HG03139 (cell line): ENCODE measurements around the gene SLC40A1.

Experiments used
- ATAC-seq: cut with Tn5 transposase; IDR thresholded peaks from one replicate; pipeline ENCODE4 v1.9.1; 2021; ENCODE audit not compliant: unreplicated experiment

SLC40A1 gene

DNA sequence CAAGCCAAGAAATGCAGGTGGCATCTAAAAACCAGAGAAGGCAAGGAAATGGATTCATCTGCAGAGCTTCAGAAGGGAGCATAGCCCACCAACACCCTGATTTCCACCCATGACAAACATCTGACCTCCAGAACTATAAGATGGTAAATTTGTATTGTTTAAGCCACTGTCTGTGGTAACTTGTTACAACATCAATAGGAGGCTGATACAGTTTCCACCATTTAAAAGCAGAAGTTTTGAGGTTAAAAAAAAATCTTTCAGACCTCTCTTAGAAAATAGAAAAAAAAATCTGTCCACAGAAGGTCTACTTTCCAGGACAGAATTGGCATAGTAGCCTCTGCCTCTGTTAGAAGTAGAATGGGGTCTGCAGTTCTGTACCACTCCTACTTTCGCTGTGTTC is 37.2 kb downstream of the SLC40A1 start:
- no peak for ATAC-seq

DNA sequence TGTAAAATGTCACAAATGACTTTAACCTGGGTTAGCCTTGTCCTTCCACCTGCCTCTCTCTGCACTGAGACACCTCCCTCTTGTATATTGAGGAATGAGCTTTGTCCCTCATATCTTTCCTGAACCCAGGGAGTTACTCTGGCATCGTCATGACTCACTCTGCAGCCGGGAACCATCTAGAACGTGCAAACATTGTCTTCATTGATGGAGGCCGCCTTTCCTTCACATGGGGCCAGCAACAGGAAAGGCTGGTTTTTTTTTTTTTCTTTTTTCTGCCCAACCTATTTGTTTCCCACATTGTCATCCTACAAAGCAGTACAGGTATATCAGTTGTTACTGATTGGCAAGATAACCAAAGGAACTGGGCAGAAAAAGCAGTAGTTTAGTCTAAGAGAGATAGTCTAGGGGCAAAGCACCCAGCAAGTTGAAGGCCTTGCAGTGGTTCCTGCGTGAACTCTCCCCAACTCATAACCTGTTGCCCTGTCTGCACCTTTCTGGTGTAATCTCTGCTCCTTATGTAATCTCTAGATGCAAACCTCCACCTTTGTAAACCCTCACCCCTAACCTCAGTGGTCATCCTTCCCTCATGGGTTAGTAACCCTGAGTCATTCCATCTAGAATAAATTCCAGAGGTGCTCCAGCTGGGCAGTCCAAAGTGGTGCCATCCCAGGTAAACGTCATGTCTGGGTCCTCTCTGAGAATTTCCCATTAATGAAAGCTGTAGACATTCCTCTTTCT is 38.3 kb downstream of the SLC40A1 start:
- ATAC-seq, result no peak

DNA sequence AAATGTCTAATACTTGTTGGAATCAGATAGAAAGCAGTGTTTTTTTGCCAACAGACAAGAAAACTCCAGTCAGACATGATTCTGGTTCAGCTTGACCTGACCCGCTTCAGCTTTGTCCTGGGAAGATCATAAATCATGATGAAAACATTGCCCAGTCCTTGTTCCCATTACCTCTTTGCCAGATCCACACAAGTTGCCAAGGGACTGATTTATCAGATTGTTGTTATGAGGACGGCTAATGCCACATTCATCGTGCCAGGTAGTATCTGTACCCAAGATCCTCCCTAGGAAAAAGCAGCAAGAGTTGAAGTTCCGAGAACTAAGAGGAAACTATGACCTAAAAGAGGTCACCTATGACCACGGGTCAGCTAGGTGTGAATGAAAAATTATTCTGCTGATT is 39.0 kb downstream of the SLC40A1 start:
- no peak for ATAC-seq

DNA sequence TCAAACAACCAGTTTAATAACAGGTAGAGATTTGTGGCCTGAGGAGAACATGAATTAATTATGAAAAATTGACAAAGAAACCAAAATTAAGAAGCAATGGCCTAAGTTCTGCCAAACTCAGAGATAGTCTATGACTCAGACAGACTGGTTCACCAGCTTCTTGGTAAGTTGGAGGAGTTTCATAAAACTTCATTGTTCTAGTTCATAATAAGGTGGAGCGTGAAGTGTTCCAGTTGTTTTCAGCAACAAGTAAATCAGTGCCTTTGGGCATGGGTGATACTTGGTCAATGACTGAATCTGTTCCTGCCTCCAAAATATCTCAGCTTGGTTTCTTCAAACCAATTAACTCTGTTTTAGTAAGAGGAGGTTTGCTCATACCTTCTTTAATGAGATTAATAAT is 40.0 kb downstream of the SLC40A1 start:
- ATAC-seq, result no peak

DNA sequence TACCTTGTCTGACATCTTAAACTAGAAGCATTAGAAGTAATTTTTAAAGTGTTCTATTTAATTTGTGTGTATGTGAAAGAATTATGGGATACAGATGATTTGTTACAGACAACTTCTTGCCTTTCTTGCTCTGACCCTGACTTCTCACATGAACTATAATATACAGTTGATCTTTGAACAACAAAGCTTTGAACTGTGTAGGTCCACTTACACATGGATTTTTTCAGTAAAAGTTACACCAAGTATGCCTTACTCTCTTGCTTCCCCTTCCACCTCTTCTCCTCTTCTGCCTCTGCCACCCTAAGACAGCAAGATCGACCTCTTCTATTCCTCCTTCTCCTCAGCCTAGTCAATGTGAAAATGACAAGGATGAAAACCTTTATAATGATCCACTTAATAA is 42.2 kb downstream of the SLC40A1 start:
- no peak for ATAC-seq

DNA sequence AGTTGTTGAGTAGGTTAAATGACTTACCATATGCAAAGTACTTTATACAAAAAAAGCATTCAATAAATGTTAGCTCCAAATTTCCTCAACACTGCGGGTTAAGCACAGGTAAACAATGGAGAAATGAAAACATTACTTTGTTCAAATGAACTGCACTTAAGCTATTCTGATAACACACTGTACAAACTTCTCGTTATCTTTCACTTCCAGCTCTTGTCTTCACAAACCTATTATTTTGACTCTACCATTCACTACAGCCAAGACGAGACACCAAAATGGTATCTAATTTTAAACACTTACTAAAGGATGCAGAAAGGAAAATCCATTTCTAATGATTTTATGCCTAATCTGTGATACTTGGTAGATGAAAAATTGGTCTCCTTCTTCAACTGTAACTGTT is 43.8 kb downstream of the SLC40A1 start:
- ATAC-seq, result no peak

DNA sequence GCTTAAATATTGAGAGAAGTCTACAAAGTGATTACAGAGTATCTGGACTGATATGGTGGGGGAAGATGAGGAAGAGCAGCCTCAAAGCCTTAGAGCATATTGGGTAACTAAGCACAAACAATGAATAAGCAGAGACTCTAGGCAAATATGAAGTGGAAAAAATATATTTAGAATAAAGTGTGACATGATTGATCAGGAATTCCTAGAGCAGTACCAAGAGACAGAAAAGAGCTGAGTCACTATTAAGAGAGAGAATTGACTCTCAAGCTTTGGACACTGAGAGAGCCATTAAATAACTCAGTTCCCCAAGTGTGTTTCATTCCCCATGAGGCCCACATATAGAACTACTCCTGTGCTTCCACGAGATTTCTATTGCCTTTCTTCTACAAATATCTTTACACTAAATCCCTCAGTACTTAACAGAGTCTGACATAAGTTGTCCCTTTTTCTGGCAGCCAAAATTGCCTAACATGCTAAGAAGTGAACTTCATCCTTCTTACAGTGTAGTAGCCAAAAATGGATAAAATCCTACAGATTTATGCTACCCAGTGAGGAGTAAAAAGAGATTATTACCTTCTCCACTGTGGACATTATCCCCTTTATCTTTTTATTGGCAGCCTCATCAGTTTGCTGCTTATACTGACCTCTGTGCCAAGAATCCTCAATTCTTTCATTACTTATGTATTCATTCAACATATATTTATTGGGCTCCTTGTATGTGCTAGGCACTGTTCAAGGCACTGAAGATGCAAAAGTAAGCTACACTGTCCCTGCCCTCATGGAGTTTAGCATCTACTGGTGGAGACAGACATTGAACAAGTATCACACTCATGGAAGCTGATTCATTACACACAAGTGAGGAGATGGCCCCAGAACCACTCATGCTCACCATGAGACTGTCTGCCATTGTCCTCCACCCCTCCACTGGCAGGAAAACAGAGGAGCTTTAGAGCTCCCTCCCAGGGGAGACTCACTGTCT is 45.4 kb downstream of the SLC40A1 start:
- no peak for ATAC-seq

DNA sequence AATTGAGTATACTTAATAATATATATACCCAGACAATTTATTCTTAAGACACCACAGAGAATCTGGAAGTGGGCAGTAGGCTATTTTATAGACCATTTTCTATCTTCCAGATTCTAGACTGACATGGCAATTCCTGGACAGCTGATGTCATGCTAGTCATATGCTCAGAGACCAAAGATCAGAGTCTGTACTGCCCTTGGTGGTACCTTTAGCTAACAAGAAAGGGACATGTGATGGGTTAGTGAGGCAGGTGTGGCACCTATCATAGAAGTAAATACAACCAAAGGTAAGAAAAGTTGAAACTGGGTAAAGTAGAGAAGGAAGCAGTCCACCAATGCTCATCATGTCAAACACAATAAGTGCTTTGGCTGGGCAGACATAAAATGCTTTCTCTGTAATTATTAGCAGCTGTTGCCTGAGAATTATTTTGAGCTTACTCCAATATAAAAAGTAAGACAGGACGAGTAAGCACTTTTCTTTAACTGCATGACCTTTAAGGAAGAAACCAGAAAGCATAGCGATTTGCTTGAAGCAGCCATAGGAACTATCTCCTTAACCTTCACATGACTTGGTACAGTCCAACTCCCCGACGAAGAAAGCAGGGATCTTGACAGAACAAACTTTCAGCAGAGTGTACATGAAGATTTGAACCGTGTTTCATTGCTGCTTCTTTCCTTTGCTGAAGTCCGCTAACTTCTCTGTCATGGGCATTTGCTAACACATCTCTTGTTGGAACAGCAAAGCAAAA is 47.1 kb downstream of the SLC40A1 start:
- no peak for ATAC-seq

DNA sequence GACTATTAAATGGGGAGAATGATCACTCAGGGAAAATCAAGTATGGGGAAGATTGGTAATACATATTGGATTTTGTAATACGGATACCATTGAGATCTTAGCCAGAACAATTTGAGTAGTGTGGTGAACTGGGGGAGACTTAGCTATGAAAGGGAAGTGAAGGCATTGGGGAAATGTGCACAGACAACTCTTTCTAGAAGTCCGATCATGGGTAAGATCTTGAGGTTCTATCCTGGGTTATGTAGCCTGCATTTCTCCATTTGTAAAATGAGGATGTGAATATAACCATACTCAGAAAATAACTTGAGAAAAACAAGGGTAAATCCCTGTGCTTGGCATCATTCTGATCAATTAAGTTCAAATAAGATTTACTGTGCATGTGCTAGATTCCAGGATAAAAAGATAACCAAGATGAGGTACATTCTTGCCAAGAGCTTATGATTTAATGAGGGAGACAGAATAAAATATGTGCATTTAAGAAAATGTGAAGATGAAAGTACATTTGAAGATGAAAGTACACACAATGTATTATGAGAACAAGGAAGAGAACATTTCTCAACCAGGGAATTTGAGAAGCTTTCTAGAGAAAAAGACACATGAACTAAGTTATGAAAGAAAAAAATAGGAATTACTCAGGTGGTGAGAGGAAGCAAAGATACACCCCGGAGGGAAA is 49.5 kb downstream of the SLC40A1 start:
- ATAC-seq, result no peak

DNA sequence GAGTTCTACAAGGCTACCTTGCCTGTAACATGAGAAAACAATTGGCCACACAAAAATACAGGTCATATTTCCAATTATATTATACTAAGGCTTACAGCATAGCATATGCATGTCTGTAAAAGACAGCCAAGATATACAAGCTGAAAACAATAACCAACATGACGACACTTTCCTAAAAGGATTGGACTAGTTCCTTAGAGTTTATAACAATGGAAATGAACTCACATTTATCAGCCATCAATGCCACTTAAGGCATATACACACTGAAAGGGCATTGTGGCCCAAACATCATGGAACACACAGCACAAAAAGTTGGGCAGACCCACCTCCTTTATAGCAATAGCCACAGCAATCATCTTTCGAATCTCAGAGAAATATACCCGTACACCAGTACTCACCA is 52.0 kb downstream of the SLC40A1 start:
- ATAC-seq, result no peak

DNA sequence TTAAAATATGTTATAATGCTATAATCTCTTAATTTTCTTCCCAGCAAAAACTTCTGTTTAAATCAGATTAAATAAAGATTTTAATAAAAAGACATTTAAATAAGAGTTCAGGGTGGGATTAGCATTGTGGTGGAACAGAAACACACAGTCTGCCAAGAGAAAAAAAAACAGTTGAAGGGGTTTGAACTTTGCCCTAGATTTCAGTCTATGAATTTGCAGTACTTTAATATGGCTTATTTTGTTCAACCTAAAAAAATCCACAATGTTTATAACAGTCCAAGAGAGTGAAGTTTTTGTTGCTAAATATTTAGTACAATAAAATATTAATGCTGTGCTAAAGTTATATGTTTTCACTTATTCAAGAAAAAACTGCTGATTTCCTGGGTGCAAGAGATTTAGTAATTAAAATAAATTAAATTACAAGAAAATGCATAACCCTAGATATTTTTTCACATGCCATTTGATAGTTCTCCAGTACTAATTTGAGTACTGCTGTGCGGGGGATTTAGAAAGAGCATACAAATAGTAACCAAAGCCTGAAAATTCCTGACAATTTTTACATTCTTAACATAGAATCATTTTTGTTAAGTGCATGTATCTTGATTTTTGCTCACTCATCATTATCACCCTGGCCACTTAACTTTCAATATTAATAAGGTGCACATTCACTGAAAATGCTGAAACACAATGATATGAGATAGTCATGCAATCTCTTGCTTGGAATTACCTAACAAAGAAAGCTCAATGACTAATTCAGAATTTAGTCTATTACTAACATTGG is 52.6 kb downstream of the SLC40A1 start:
- ATAC-seq, result no peak

DNA sequence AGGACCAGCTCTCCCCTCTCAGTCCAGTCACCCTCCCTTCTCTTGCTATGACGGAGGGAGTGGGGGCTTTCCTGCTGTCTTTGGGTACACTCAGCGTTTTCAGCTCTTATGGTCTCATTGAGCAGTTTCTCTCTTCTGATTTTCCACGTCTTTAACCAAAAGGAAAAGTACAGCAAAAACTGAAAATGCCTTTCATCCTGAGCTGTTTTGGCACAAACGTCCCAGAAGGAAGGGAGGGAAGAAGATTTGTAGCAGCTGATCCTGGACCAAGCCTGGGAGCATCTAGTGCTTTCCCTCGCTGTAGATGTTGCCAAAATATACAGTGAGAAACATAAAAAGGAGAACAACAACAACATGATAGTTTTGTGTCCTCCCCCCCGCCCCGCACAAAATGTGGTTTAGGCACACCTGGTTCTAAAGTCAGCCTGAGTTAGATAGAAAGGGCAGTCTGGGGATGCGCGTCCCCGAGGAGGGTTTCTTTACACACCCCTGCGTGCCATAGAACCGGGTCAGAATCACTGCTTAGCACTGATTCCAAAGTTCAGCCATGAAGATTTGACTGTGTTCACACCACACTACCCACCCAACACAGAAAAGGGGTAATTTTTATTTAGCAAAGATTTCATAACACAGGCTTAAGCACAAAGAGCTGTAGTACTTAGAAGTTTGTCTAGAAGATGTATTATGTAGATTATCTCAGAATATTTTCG is 53.4 kb downstream of the SLC40A1 start:
- no peak for ATAC-seq

DNA sequence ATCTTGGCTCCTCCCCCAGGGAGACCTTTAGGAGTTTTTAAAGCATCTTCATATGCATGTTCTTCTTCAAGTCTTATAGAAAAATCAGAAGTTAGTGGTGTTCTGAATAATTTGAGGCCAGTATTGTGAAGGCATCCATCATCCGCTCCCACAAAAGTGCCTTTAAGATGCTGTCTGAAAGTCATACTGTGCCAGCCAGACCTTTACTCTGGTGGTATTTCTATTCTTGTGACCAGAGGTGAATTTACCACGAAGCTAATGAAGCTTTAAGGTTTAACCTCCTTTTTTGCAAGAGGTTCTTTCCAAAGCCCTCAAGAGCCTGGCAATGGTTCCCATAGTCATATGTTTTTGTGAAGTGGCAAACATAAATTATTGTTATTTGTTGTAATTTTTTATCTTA is 54.3 kb downstream of the SLC40A1 start:
- no peak for ATAC-seq

DNA sequence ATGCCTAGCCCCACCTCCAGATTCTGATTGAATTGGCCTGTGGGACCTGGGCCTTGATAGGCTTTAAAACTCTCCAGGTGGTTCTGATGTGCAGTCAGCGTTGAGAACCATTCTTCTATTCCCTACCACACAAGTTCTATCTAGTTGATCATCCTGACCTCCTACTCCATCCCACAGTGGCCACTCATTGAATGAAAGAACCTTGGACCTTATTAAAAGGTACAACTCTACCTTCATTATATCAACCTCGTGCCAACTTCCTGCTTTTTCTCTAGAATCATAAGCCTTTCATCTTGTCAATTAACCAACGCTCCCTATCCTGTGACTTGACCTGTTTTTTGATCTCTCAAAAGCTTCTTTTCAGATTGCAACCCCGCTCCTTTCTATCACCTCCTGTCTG is 55.8 kb downstream of the SLC40A1 start:
- ATAC-seq, result no peak

DNA sequence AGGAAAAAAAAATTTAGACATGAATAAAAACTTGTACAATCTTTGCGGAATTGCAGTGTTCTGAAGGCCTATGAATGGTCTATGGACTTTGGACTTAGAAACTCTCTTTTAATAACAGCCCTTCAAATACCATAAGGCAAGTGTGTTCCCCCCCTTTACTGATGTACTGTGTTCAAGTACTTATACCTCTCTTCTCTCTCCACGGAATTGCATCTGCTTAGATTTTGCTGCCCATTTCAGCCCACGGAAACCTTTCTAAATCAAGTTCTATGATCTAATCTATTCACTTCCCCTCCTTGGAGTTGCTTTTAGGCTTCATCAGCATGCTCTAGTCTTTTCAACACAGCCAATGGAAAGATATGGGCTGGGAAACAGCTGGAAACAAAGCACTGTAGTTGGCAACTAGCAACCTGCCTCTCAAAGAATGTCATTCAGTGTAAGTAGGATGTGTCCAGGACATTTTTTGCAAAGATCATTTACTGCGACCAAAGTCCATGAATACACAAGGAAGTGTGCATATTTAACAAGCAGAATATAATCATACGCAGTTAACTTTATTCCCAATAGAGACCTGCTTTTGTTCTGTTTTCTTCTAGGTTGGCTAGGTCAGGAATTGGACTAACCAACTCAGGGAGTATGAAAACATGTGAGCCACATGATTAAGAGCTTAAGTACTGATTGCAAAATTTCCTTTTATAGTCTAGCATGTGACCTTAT is 58.0 kb downstream of the SLC40A1 start:
- ATAC-seq, result no peak

DNA sequence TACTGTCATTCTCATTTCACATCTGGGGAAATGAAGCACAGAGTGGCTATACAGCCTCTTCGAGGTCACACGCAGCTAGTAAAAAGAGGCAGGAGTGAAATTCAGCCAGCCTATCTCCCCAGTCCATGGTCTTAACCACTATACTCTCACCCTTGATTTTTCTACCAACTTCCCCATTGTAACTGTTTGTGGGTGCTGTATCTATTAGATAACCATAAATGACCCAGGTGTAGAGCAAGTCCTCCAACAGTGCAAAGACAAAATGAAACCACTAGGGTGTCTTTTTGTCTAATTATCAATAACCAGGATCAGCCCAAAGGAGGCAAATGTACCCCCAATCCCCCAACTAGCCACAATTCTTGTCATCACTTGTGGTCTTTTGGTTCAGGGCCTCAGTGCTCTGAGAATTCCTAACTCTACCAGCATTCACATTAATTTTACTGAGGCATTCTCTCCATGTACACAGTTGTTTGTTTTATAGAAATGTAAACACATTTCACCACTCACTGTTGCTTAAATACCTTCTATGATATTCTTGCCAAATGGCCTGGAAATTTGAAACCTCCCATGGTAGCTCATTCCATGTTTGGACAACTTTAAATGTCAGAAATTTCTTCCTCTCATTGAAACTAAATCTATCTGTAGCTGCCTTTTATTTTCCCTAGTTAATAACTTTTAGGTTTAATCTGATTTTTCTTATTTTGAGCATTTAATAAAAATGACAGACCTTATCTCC is 58.7 kb downstream of the SLC40A1 start:
- no peak for ATAC-seq

DNA sequence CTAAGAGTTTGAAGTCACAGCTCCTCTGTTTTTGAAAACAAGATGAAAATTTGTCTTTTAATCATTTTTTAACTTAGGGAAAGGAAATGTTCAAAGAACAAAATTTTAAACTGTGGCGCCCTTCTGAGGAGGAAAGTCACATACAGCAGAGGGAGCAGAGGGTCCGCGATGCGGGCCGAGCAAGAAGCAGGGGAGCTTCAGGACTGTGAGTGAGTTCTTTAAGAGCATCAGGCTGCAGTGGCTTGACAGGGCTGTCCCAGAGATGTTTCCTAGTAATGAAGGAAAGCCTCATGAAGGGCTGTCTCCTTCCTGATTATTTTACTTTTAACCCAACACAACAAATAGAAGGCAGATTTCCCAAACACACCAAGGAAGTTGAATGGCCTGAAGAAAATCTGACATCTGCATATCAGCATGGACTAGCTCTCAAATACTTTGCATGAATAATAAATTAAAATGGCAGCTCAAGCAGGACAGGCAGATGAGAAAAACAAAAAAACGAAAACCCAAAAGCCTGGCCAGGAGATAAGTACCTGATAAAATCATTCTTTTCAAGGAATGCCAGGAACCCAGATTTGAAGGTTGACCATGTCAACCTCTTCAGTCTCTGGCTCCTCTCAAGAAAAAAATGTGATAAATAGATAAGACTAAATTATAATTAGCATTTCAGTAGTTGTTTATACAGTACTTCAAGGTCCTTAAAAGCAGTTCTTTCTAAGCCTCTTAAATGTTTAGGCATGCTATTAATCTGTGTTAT is 60.8 kb downstream of the SLC40A1 start:
- no peak for ATAC-seq
